Measurements from ENCODE around the gene SLC9A9.

Gene SLC9A9

DNA sequence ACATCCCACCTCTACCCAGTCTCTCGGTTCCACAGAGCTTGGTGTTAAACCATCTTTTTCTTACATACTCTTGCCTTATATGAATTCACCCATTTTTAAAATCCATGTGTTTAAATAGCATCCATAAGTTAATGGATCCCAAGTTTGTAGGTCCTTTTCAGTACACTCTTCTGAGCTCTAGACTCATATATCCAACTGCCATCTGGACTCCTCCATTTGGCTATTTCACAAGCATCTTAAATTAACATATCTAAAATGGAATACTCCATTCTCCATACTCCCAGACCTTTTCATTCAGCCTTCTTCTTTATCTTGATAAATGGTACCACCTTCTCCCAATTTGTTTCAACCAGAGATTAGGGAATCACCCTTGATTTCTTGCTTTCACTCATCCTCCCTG, 615.3 kb downstream of the SLC9A9 start:
- no peak for DNase-seq

GRCh38 chr3:143228405-143228804, 619.9 kb downstream of the SLC9A9 start:
- no peak for DNase-seq

DNA sequence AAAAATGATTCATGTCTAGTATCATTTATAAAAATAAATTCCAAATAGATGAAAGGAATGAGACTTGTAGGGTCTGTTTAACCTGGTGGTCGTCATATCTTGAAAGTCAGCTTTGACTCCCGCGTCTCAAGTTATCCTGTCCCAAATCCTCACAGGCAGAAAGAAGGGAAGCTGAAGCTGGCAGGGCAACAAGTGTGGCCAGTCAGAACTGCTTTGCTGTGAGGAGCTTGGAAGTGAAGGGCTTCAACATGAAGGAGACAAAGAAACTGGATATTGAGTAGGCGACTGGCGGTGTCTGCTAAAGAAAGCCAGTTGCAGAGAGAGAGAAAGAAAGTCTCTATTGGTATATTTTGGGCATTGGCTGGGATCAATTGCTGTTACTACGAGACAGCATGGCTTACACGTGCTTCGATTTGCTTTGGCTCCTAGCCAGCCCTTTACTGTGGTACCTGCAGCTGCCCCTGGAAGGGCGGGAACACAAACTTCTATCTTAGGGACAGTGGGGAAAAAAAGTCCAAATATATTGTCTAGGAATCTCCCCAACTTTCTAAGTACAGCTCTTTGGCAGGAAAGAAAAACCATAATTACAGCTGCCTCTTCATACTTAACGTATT, 621.5 kb downstream of the SLC9A9 start:
- no peak for DNase-seq

GRCh38 chr3:143224716-143225115, 623.6 kb downstream of the SLC9A9 start:
- no peak for DNase-seq

GRCh38 chr3:143222981-143223380, 625.3 kb downstream of the SLC9A9 start:
- DNase-seq = no peak

- DNase-seq = no peak
Observed at GRCh38 chr3:143222505-143222904, 625.8 kb downstream of the SLC9A9 start.

DNA sequence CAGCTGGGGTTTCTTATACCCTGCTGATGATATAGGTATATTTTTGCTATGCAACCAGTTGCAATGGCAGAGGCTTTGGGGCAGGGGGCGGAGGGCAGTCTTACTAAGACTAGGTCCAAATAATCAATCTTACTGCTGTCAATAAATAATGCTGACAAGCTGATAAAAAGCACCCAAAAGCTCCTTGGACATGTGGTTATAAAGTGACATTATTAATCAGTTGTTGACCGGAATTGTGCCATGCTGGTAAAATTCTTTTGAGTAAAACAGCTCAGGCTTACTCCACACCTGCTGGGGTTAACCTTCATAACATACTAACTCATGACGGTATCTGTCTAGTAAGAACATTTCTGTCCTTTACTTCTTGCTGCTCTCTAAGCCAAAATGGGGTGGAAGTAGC, 626.8 kb downstream of the SLC9A9 start:
- DNase-seq = no peak

- DNase-seq = no peak
Observed at GRCh38 chr3:143220741-143221140, 627.5 kb downstream of the SLC9A9 start.

GRCh38 chr3:143218166-143218835, 630.0 kb downstream of the SLC9A9 start:
- DNase-seq = no peak

DNA sequence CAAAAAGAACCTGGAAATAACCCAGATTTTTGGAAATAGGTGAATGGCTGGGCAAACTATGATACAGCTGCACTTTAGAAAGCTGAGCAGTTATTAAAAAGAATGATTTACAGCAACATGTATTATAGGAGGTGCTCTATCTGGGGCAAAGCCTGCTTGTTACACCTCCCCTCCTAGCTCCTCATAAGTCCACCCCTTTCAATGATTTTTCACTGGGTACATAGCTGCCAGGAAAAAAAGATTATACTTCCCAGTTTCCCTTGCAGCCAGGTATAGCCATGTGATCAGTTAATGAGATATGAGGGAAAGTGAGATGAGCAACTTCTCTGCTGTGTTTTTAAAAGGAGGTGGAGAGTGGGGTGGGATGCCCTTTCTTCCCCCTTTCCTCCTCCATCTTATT, 631.0 kb downstream of the SLC9A9 start:
- DNase-seq = no peak

DNA sequence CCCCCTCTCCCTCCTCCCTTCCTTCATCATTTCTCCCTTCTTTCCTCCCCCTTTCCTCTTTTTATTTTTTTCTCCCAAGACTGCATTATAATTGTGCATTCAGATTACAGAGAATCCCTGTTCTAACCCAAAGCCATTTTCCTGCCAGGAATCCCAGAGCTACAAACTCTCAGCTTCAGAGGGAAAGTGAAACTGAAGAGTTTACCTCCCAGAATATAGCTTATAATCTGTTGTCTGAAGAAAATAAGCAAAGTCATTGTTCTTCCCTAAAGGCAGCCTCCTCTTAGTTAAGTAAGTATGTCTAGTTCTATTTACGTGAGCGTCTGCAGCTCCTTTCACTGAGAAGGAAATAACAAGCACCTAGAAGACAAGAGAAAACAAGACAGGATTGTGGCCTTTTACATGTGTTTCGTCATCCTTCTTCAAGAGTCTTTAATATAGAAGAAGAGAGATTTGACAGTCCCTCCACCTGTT, 631.5 kb downstream of the SLC9A9 start:
- DNase-seq = no peak

Data from CD4-positive, alpha-beta T cell treated with Interleukin-12 subunit alpha and Interleukin-12 subunit beta, for 1 hour (primary cell).